Urothelium cell line (cell line): Measurements from ENCODE around the gene LGALS14.
"Not testable (repeated sequence)": the region's sequence is repeated elsewhere in the genome, so short reads cannot be mapped to it uniquely, and the experiment has no call there.

ENCODE experiments used
- DNase-seq: peaks from one replicate; pipeline ENCODE4 v3.0.0; 2011; ENCODE audit warnings: low spot score, mixed read lengths
- FAIRE-seq: peaks from 2 replicates; lab custom pipeline; 2011; peaks lifted over from hg19 to GRCh38; lab: Jason Lieb, UNC

Gene LGALS14

GRCh38 chr19:39692822-39693221, 11.5 kb upstream of the LGALS14 start:
- DNase-seq (no peak), FAIRE-seq (no peak)

GRCh38 chr19:39695759-39696158, 8.5 kb upstream of the LGALS14 start:
- no peak for DNase-seq
- FAIRE-seq: no peak

GRCh38 chr19:39696387-39696786, 7.9 kb upstream of the LGALS14 start:
- DNase-seq (peak; percentile 46), FAIRE-seq (no peak)

GRCh38 chr19:39698535-39698934, 5.7 kb upstream of the LGALS14 start:
- no peak for DNase-seq
- no peak for FAIRE-seq

GRCh38 chr19:39701291-39701690, 3.0 kb upstream of the LGALS14 start:
- no peak for FAIRE-seq
- DNase-seq: no peak

GRCh38 chr19:39705578-39706188, 1.4 kb downstream of the LGALS14 start:
- FAIRE-seq: no peak
- no peak for DNase-seq

- DNase-seq: no peak
- FAIRE-seq: no peak
These were observed 4.3 kb downstream of the LGALS14 start for GRCh38 chr19:39708594-39708993.

GRCh38 chr19:39709026-39709872, 5.0 kb downstream of the LGALS14 start:
- no peak for FAIRE-seq
- peak; percentile 25 for DNase-seq

- DNase-seq (no peak), FAIRE-seq (no peak)
These were observed 6.1 kb downstream of the LGALS14 start for GRCh38 chr19:39710333-39710890.

GRCh38 chr19:39720144-39720543, 15.9 kb downstream of the LGALS14 start:
- DNase-seq, FAIRE-seq: not testable (repeated sequence)

GRCh38 chr19:39725995-39726394, 21.7 kb downstream of the LGALS14 start:
- DNase-seq: no peak
- no peak for FAIRE-seq

GRCh38 chr19:39727070-39727800, 23.0 kb downstream of the LGALS14 start:
- DNase-seq (no peak), FAIRE-seq (no peak)

GRCh38 chr19:39728040-39728439, 23.8 kb downstream of the LGALS14 start:
- FAIRE-seq (no peak), DNase-seq (no peak)

GRCh38 chr19:39729594-39729993, 25.3 kb downstream of the LGALS14 start:
- FAIRE-seq: no peak
- DNase-seq: no peak

GRCh38 chr19:39731685-39732084, 27.4 kb downstream of the LGALS14 start:
- FAIRE-seq (no peak), DNase-seq (no peak)

GRCh38 chr19:39733841-39734240, 29.6 kb downstream of the LGALS14 start:
- DNase-seq (no peak), FAIRE-seq (no peak)

GRCh38 chr19:39735688-39736087, 31.4 kb downstream of the LGALS14 start:
- DNase-seq (no peak), FAIRE-seq (no peak)

GRCh38 chr19:39736088-39736487, 31.8 kb downstream of the LGALS14 start:
- FAIRE-seq (no peak), DNase-seq (no peak)

- no peak for DNase-seq
- FAIRE-seq: peak; percentile 37
These were observed 33.1 kb downstream of the LGALS14 start for GRCh38 chr19:39737351-39737750.

- FAIRE-seq: no peak
- no peak for DNase-seq
These were observed 33.6 kb downstream of the LGALS14 start, which contains the start of gene CLC for GRCh38 chr19:39737891-39738290. Gene CLC (minus strand): TSS chr19:39738029. CDS start chr19:39737952, 77 bp downstream.

- DNase-seq (no peak), FAIRE-seq (no peak)
These were observed 34.5 kb downstream of the LGALS14 start for GRCh38 chr19:39738814-39739213.
